ENCODE measurements around the gene ZNF142.

ZNF142 gene

GRCh38 chr2:218645126-218645525 is 14.3 kb downstream of the ZNF142 start:
- no peak for DNase-seq

- DNase-seq = no peak
These were observed 14.7 kb downstream of the ZNF142 start for GRCh38 chr2:218644721-218645120.

GRCh38 chr2:218643751-218644310 is 15.6 kb downstream of the ZNF142 start:
- DNase-seq = no peak

GRCh38 chr2:218642786-218643185 is 16.6 kb downstream of the ZNF142 start:
- DNase-seq = no peak

- no peak for DNase-seq
These were observed 17.2 kb downstream of the ZNF142 start for GRCh38 chr2:218642121-218642656.

- no peak for DNase-seq
These were observed 21.1 kb downstream of the ZNF142 start for GRCh38 chr2:218638372-218638771.

- no peak for DNase-seq
These were observed 23.7 kb downstream of the ZNF142 start for GRCh38 chr2:218635719-218636118.

GRCh38 chr2:218631837-218632236 is 27.6 kb downstream of the ZNF142 start:
- no peak for DNase-seq

- DNase-seq = no peak
These were observed 31.5 kb downstream of the ZNF142 start for GRCh38 chr2:218627939-218628338.

- DNase-seq = no peak
These were observed 33.1 kb downstream of the ZNF142 start for GRCh38 chr2:218626369-218626768.

GRCh38 chr2:218623366-218623705 is 36.1 kb downstream of the ZNF142 start:
- no peak for DNase-seq

GRCh38 chr2:218622606-218623365 is 36.6 kb downstream of the ZNF142 start:
- no peak for DNase-seq

GRCh38 chr2:218621007-218621406 is 38.4 kb downstream of the ZNF142 start:
- no peak for DNase-seq

- peak; percentile 49 for DNase-seq
These were observed 41.1 kb downstream of the ZNF142 start for GRCh38 chr2:218618102-218618860.

- no peak for DNase-seq
These were observed 43.5 kb downstream of the ZNF142 start for GRCh38 chr2:218615868-218616315.

GRCh38 chr2:218607436-218608115 is 51.8 kb downstream of the ZNF142 start, which contains the start of gene PLCD4:
Gene PLCD4 (plus strand): TSS chr2:218607899. CDS start chr2:218615740, 7,841 bp downstream.
- peak; percentile 20 for DNase-seq

- DNase-seq = peak; percentile 99
These were observed 54.0 kb downstream of the ZNF142 start for GRCh38 chr2:218605432-218605831.
